ENCODE measurements around the gene VAMP7. TPM values are rescaled to one million over a fixed set of nuclear protein-coding genes. Genes with fewer than 3 reads are reported as not detected.

VAMP7 gene
- total and polyA plus RNA-seq, 10 of the 15 experiments (the other 5 are each of a cell fraction or from before 2014, with no cell fraction given), result 15.1 to 52.4 (median 35.8) TPM

DNA sequence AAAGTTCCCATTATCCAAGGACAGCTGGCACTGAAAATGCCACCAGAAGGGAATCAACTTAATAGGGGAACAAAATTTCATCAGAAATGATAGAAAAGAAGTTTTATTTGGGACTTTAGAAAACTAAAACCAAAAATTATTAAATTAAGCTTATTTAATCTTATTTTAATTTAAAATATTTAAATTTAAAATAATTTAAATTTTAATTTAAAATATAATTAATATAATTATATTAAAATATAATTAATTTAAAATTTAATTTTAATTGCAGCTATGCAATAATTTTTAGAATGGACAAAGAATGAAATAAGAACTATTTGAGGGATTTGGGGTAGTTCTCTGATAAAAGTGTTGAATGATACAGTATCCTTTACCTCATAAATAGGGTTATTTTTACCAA is 10.2 kb upstream of the VAMP7 start:
- no peaks in the 10 kb centered on the region for H3K79me2 ChIP-seq (ENCODE audit: control insufficient read depth, insufficient read depth, low read length)
- ChIA-PET RAD21 (ENCODE audit: unreplicated experiment) (no interaction called here), CTCF (no interaction called here), SMC1A (ENCODE audit: uncharacterized antibody, unreplicated experiment) (no interaction called here), POLR2A (no interaction called here)
- H3K4me2 ChIP-seq (ENCODE audit: control insufficient read depth, insufficient read depth), result no peak overlapping the region
- no peaks in the 10 kb centered on the region for H3K36me3 ChIP-seq (ENCODE audit: control insufficient read depth in 2 of 2, insufficient read depth in 2 of 2, low read length in 1 of 2)
- FAIRE-seq (no peak), DNase-seq (ENCODE audit: low read depth, low spot score) (no peak), ATAC-seq (no peak)
- BruUV-seq (replicated peaks), result no TSS peak
- no peaks in the 10 kb centered on the region for H4K20me1 ChIP-seq (ENCODE audit: control insufficient read depth, insufficient read depth)
- no peak overlapping the region for H3K4me3 ChIP-seq
- no peak overlapping the region for H2AFZ ChIP-seq (ENCODE audit: control insufficient read depth, low read depth, low read length)
- no peak overlapping the region for H3K9ac ChIP-seq (ENCODE audit: control insufficient read depth, insufficient read depth, low read length)
- H3K4me1 ChIP-seq (ENCODE audit: control insufficient read depth, insufficient read depth, low read length), result no peaks in the 10 kb centered on the region
- H3K27ac ChIP-seq (ENCODE audit: control insufficient read depth, insufficient read depth), result no peak overlapping the region
- no peaks in the 10 kb centered on the region for H3K27me3 ChIP-seq (replicated peaks in 1 of 2; ENCODE audit: control insufficient read depth in 2 of 2, insufficient read depth in 2 of 2, low read length in 1 of 2)
- in situ Hi-C loops (cut with MboI), result no loop called here
- intact Hi-C loops (cut with micrococcal nuclease; ENCODE audit: unreplicated experiment), result no loop called here
- no peaks in the 10 kb centered on the region; the same call in 2 of the 3 replicates for H3K9me3 ChIP-seq (replicated peaks; ENCODE audit: control insufficient read depth, insufficient read depth, low read length)
- TF ChIP-seq POU2F2 (IDR thresholded peaks at IDR 0.05; ENCODE audit: borderline replicate concordance, low read depth, low read length) (no peak), BRCA1 (IDR thresholded peaks at IDR 0.05; ENCODE audit: low read depth, low read length) (no peak), ZNF687 (IDR thresholded peaks at IDR 0.05) (no peak), ZNF384 (IDR thresholded peaks at IDR 0.05; ENCODE audit: borderline replicate concordance, low read depth, low read length) (no peak), CREM (IDR thresholded peaks at IDR 0.05; ENCODE audit: low read depth) (no peak), JUND (IDR thresholded peaks at IDR 0.05; ENCODE audit: low read depth, low read length) (no peak), SIN3A (IDR thresholded peaks at IDR 0.05; ENCODE audit: low read depth, low read length) (no peak), BHLHE40 (IDR thresholded peaks at IDR 0.05; ENCODE audit: borderline replicate concordance in 1 of 2, low read depth in 2 of 2, low read length in 1 of 2) (no peak), RBBP5 (conservative IDR thresholded peaks at IDR 0.05) (no peak), CBX5 (IDR thresholded peaks at IDR 0.05; ENCODE audit: low read depth) (no peak), ZNF622 (IDR thresholded peaks at IDR 0.05) (no peak), NFYA (IDR thresholded peaks at IDR 0.05; ENCODE audit: borderline replicate concordance, low read depth, low read length) (no peak)
- TF ChIP-seq, protein P1, sequence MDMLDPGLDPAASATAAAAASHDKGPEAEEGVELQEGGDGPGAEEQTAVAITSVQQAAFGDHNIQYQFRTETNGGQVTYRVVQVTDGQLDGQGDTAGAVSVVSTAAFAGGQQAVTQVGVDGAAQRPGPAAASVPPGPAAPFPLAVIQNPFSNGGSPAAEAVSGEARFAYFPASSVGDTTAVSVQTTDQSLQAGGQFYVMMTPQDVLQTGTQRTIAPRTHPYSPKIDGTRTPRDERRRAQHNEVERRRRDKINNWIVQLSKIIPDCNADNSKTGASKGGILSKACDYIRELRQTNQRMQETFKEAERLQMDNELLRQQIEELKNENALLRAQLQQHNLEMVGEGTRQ (IDR thresholded peaks at IDR 0.05; ENCODE audit: borderline replicate concordance, low read depth, low read length), result no peak
- TF ChIP-seq, protein P2, sequence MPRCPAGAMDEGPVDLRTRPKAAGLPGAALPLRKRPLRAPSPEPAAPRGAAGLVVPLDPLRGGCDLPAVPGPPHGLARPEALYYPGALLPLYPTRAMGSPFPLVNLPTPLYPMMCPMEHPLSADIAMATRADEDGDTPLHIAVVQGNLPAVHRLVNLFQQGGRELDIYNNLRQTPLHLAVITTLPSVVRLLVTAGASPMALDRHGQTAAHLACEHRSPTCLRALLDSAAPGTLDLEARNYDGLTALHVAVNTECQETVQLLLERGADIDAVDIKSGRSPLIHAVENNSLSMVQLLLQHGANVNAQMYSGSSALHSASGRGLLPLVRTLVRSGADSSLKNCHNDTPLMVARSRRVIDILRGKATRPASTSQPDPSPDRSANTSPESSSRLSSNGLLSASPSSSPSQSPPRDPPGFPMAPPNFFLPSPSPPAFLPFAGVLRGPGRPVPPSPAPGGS (IDR thresholded peaks at IDR 0.05; ENCODE audit: borderline replicate concordance, insufficient read depth, low read depth, low read length, poor library complexity, severe bottlenecking), result no peak
- TF ChIP-seq, protein P3, sequence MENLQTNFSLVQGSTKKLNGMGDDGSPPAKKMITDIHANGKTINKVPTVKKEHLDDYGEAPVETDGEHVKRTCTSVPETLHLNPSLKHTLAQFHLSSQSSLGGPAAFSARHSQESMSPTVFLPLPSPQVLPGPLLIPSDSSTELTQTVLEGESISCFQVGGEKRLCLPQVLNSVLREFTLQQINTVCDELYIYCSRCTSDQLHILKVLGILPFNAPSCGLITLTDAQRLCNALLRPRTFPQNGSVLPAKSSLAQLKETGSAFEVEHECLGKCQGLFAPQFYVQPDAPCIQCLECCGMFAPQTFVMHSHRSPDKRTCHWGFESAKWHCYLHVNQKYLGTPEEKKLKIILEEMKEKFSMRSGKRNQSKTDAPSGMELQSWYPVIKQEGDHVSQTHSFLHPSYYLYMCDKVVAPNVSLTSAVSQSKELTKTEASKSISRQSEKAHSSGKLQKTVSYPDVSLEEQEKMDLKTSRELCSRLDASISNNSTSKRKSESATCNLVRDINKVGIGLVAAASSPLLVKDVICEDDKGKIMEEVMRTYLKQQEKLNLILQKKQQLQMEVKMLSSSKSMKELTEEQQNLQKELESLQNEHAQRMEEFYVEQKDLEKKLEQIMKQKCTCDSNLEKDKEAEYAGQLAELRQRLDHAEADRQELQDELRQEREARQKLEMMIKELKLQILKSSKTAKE (IDR thresholded peaks at IDR 0.05; ENCODE audit: low read depth, poor library complexity, severe bottlenecking), result no peak
- TF ChIP-seq, protein P4, sequence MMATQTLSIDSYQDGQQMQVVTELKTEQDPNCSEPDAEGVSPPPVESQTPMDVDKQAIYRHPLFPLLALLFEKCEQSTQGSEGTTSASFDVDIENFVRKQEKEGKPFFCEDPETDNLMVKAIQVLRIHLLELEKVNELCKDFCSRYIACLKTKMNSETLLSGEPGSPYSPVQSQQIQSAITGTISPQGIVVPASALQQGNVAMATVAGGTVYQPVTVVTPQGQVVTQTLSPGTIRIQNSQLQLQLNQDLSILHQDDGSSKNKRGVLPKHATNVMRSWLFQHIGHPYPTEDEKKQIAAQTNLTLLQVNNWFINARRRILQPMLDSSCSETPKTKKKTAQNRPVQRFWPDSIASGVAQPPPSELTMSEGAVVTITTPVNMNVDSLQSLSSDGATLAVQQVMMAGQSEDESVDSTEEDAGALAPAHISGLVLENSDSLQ (IDR thresholded peaks at IDR 0.05), result no peak

Data from GM12878 (cell line).